Activated CD8-positive, alpha-beta T cell treated with anti-CD3 and anti-CD28 coated beads for 36 hours (primary cell): ENCODE measurements around the gene ABCA12. TPM values are rescaled to one million over a fixed set of nuclear protein-coding genes. Genes with fewer than 3 reads are reported as not detected.
A peak's percentile ranks its signal among the peaks of the same experiment; 100 is the strongest.

ENCODE experiments used
- ATAC-seq: fragments of 200-7000 bp; cut with Tn5 transposase; one replicate; pipeline ENCODE4 v1.10.0; 2021; ENCODE audit warnings: mild to moderate bottlenecking, moderate library complexity
- CTCF ChIA-PET: fragments of 350-600 bp; sonication (Branson Sonifier 250); formaldehyde crosslinking; loops from one replicate; lab custom pipeline; 2021; ENCODE audit warnings: antibody characterized with exemption; lab: Charles Lee
- POLR2A ChIA-PET: fragments of 350-600 bp; sonication (Branson Sonifier 250); formaldehyde crosslinking; loops from one replicate; lab custom pipeline; 2021; ENCODE audit warnings: antibody characterized with exemption; lab: Charles Lee
- DNase-seq: peaks from one replicate; pipeline ENCODE4 v3.0.0-alpha.2; 2020
- H3K27ac Mint-ChIP-seq: one replicate; pipeline ENCODE4 v1.8.0; 2021; ENCODE audit warnings: mild to moderate bottlenecking, mixed read lengths
- H3K27me3 Mint-ChIP-seq: one replicate; pipeline ENCODE4 v1.8.0; 2021; ENCODE audit warnings: mixed read lengths
- H3K36me3 Mint-ChIP-seq: one replicate; pipeline ENCODE4 v1.8.0; 2021; ENCODE audit warnings: low read depth, mixed read lengths
- H3K4me1 Mint-ChIP-seq: one replicate; pipeline ENCODE4 v1.8.0; 2021; ENCODE audit warnings: low read depth, mixed read lengths
- H3K4me3 Mint-ChIP-seq: one replicate; pipeline ENCODE4 v1.8.0; 2021; ENCODE audit warnings: mild to moderate bottlenecking, moderate library complexity, mixed read lengths
- H3K9me3 Mint-ChIP-seq: one replicate; pipeline ENCODE4 v1.8.0; 2021; ENCODE audit warnings: mixed read lengths
- intact Hi-C: fragments of 100-400 bp; cut with micrococcal nuclease; formaldehyde crosslinking; loops from one replicate; pipeline ENCODE4 v1.10.0; 2022
- total RNA-seq, 2 experiments: library from RNA; stranded (reverse); gene quantifications; one replicate each; pipeline ENCODE4 v1.2.3, GENCODE V29; 2021
- TF ChIP-seq, protein P1 (sequence below): fragments of 200-600 bp; IDR thresholded peaks from one replicate; pipeline ENCODE4 v1.8.0; 2022; ENCODE audit warnings: antibody characterized with exemption, mild to moderate bottlenecking

ABCA12 gene
- total RNA-seq, 2 experiments from 2014 or later, result not detected

- TF ChIP-seq, protein P1, sequence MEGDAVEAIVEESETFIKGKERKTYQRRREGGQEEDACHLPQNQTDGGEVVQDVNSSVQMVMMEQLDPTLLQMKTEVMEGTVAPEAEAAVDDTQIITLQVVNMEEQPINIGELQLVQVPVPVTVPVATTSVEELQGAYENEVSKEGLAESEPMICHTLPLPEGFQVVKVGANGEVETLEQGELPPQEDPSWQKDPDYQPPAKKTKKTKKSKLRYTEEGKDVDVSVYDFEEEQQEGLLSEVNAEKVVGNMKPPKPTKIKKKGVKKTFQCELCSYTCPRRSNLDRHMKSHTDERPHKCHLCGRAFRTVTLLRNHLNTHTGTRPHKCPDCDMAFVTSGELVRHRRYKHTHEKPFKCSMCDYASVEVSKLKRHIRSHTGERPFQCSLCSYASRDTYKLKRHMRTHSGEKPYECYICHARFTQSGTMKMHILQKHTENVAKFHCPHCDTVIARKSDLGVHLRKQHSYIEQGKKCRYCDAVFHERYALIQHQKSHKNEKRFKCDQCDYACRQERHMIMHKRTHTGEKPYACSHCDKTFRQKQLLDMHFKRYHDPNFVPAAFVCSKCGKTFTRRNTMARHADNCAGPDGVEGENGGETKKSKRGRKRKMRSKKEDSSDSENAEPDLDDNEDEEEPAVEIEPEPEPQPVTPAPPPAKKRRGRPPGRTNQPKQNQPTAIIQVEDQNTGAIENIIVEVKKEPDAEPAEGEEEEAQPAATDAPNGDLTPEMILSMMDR, result no peak
- DNase-seq, result no peak
- Mint-ChIP-seq H3K4me1 (no peaks in the 10 kb centered on the region), H3K36me3 (no peaks in the 10 kb centered on the region), H3K27me3 (no peaks in the 10 kb centered on the region), H3K27ac (no peak overlapping the region), H3K9me3 (no peaks in the 10 kb centered on the region), H3K4me3 (no peak overlapping the region)
- intact Hi-C loops, result no loop called here
- ChIA-PET POLR2A (no interaction called here), CTCF (no interaction called here)
- no peak for ATAC-seq
Observed at GRCh38 chr2:215019085-215019484, 119.3 kb downstream of the ABCA12 start.

GRCh38 chr2:215015421-215015820 is 123.0 kb downstream of the ABCA12 start:
- POLR2A ChIA-PET, result no interaction called here
- intact Hi-C loops, result no loop called here
- no peak for ATAC-seq

GRCh38 chr2:215010390-215010789 is 128.0 kb downstream of the ABCA12 start:
- H3K36me3 Mint-ChIP-seq, result no peaks in the 10 kb centered on the region
- ATAC-seq (no peak), DNase-seq (no peak)
- ChIA-PET CTCF (no interaction called here), POLR2A (no interaction called here)
- intact Hi-C loops, result no loop called here
- TF ChIP-seq, protein P1, result no peak
- H3K9me3 Mint-ChIP-seq, result no peaks in the 10 kb centered on the region
- H3K4me1 Mint-ChIP-seq, result no peaks in the 10 kb centered on the region
- no peaks in the 10 kb centered on the region for H3K27me3 Mint-ChIP-seq
- no peak overlapping the region for H3K4me3 Mint-ChIP-seq
- H3K27ac Mint-ChIP-seq, result no peak overlapping the region

More at GRCh38 chr2:215015421-215015820, 123.0 kb downstream of the ABCA12 start:
- no peaks in the 10 kb centered on the region for H3K27me3 Mint-ChIP-seq
- no peaks in the 10 kb centered on the region for H3K9me3 Mint-ChIP-seq
- no peaks in the 10 kb centered on the region for H3K36me3 Mint-ChIP-seq
- H3K27ac Mint-ChIP-seq, result no peak overlapping the region
- no peaks in the 10 kb centered on the region for H3K4me1 Mint-ChIP-seq
- CTCF ChIA-PET, result no interaction called here
- TF ChIP-seq, protein P1, result no peak
- no peak for DNase-seq
- no peak overlapping the region for H3K4me3 Mint-ChIP-seq

DNA sequence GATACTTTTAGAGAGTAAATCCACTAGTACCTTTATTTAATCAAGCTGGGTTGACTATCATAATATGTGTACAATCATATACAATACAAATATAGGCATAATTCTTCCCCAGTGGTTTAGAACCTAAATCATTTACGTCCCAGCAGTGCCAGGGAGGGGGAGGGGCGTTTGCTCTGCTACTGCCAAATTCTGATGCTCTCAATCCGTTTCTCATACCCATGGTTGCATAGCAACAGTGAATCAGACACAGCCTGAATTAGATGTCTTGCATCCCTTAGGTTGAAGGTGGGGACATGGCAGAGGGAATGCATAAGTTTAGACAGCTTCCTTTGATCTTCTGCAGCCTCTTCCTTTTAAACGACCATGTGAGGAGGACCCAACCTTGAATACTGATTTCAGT is 135.4 kb downstream of the ABCA12 start:
- ChIA-PET POLR2A (no interaction called here), CTCF (no interaction called here)
- intact Hi-C loops, result no loop called here
- no peak for DNase-seq
- ATAC-seq, result no peak
- TF ChIP-seq, protein P1, result no peak
- Mint-ChIP-seq H3K4me3 (no peak overlapping the region), H3K27me3 (no peaks in the 10 kb centered on the region), H3K27ac (no peak overlapping the region), H3K4me1 (no peaks in the 10 kb centered on the region), H3K36me3 (no peaks in the 10 kb centered on the region), H3K9me3 (no peaks in the 10 kb centered on the region)

DNA sequence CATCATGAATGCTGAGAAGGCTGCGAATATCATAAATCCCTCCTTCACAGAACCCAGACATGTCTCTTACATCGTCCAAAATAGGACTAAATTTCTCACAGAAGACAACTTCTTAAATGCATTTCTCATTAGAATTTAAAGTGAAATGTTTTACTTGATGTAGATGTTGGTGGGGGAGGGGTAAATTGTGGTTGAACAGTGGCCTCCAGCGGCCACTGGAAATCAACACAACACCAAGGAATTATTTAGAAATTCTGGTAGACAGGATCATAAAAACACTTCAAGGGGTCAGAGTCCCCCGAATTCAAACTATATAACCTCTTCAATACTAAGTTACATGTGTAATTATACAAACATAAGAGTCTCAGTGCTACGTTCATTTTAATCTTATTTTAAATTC is 135.9 kb downstream of the ABCA12 start:
- peak; percentile 12 for DNase-seq
- Mint-ChIP-seq H3K36me3 (no peaks in the 10 kb centered on the region), H3K4me3 (no peak overlapping the region), H3K4me1 (no peaks in the 10 kb centered on the region), H3K27ac (no peak overlapping the region), H3K9me3 (no peaks in the 10 kb centered on the region), H3K27me3 (no peaks in the 10 kb centered on the region)
- ChIA-PET CTCF (no interaction called here), POLR2A (no interaction called here)
- TF ChIP-seq, protein P1, result no peak
- intact Hi-C loops, result no loop called here
- ATAC-seq, result no peak
